Keratinocyte (primary cell): ENCODE measurements around the gene TNFRSF14. TPM values are rescaled to one million over a fixed set of nuclear protein-coding genes. Genes with fewer than 3 reads are reported as not detected.

ENCODE experiments used
- DNase-seq: peaks from one replicate; pipeline ENCODE4 v3.0.0-alpha.2; 2011; ENCODE audit warnings: low read depth, missing footprints, low spot score
- FAIRE-seq: peaks from 2 replicates; lab custom pipeline; 2011; peaks lifted over from hg19 to GRCh38; lab: Jason Lieb, UNC
- H2AFZ ChIP-seq: 2 replicates; pipeline ENCODE4 v1.6.0; 2012; ENCODE audit warnings: low read length, control low read depth, inconsistent platforms; ENCODE audit not compliant: control insufficient read depth
- H3K27ac ChIP-seq: 2 replicates; pipeline ENCODE4 v1.5.1; 2011; ENCODE audit warnings: low read length; ENCODE audit not compliant: control insufficient read depth, insufficient read depth
- H3K27me3 ChIP-seq: 3 replicates; pipeline ENCODE4 v1.6.0; 2011; ENCODE audit warnings: low read length; ENCODE audit not compliant: control insufficient read depth, insufficient read depth; ENCODE audit errors: extremely low read depth
- H3K36me3 ChIP-seq, 2 experiments: 2 replicates in 1 of 2; 3 replicates in 1 of 2; pipeline ENCODE4 v1.5.1; 2011; ENCODE audit warnings: low read length in 2 of 2, mild to moderate bottlenecking in 1 of 2; ENCODE audit not compliant: control insufficient read depth in 2 of 2, insufficient read depth in 2 of 2; ENCODE audit errors: extremely low read depth in 1 of 2
- H3K4me1 ChIP-seq: 3 replicates; pipeline ENCODE4 v1.5.1; 2011; ENCODE audit warnings: low read length; ENCODE audit not compliant: control insufficient read depth, insufficient read depth; ENCODE audit errors: extremely low read depth
- H3K4me2 ChIP-seq: 3 replicates; pipeline ENCODE4 v1.6.0; 2011; ENCODE audit warnings: low read depth, low read length; ENCODE audit not compliant: control insufficient read depth, insufficient read depth; ENCODE audit errors: extremely low read depth
- H3K4me3 ChIP-seq, 3 experiments: fragments of 200-600 bp in 1 of 3; sonication (generic) in 1 of 3; 2 replicates in 2 of 3; 3 replicates in 1 of 3; pipeline ENCODE4 v1.5.1; 2011 to 2016; ENCODE audit warnings: low read length in 3 of 3, mild to moderate bottlenecking in 3 of 3, control low read depth in 2 of 3, inconsistent platforms in 1 of 3, low read depth in 1 of 3, mixed read lengths in 1 of 3, mixed run types in 1 of 3, moderate library complexity in 1 of 3; ENCODE audit not compliant: control insufficient read depth in 2 of 3, insufficient read depth in 2 of 3; ENCODE audit errors: extremely low read depth in 1 of 3
- H3K79me2 ChIP-seq: 2 replicates; pipeline ENCODE4 v1.6.0; 2012; ENCODE audit warnings: low read length; ENCODE audit not compliant: control insufficient read depth, insufficient read depth
- H3K9ac ChIP-seq: 3 replicates; pipeline ENCODE4 v1.6.0; 2011; ENCODE audit warnings: low read length; ENCODE audit not compliant: control insufficient read depth, insufficient read depth; ENCODE audit errors: extremely low read depth
- H3K9me1 ChIP-seq: 3 replicates; pipeline ENCODE4 v1.6.0; 2011; ENCODE audit warnings: low read length; ENCODE audit not compliant: control insufficient read depth, insufficient read depth; ENCODE audit errors: extremely low read depth
- H3K9me3 ChIP-seq: 2 replicates; pipeline ENCODE4 v1.5.1; 2012; ENCODE audit warnings: low read depth, low read length; ENCODE audit not compliant: control insufficient read depth
- H4K20me1 ChIP-seq: 3 replicates; pipeline ENCODE4 v1.6.0; 2011; ENCODE audit warnings: low read length; ENCODE audit not compliant: control insufficient read depth, insufficient read depth; ENCODE audit errors: extremely low read depth
- CTCF ChIP-seq, 3 experiments: IDR thresholded peaks in 1 of 3; conservative IDR thresholded peaks in 1 of 3; optimal IDR thresholded peaks in 1 of 3; 2 replicates in 2 of 3; 3 replicates in 1 of 3; pipeline versions ENCODE3 to v1.5.1; 2011; ENCODE audit warnings: low read length in 3 of 3, mild to moderate bottlenecking in 3 of 3, moderate library complexity in 2 of 3, control low read depth in 1 of 3, inconsistent platforms in 1 of 3; ENCODE audit not compliant: insufficient read depth in 2 of 3; ENCODE audit errors: extremely low read depth in 1 of 3
- EZH2 ChIP-seq: IDR thresholded peaks from one replicate; pipeline ENCODE4 v1.6.1; 2012; ENCODE audit warnings: inconsistent platforms, mild to moderate bottlenecking, low read length, moderate library complexity
- dilution Hi-C: fragments of 300-500 bp; cut with MboI; formaldehyde crosslinking; loops from one replicate; pipeline ENCODE4 v1.7.0; 2020; ENCODE audit warnings: low sequenced_read_pairs; ENCODE audit not compliant: extremely low pct_ligation_motif_present
- polyA plus RNA-seq, 5 experiments: library from polyadenylated mRNA; depleted of rRNA in 3 of 5; stranded (reverse) in 3 of 5; stranded (forward) in 1 of 5; unstranded in 1 of 5; fragments of >200 nt; gene quantifications; 1 replicate in 1 of 5; 2 replicates in 3 of 5; 3 replicates in 1 of 5; pipeline versions ENCODE4 v1.2.1 to v1.2.3, GENCODE V29; 2011 to 2012; ENCODE audit warnings: missing spikeins in 2 of 5, low read depth in 1 of 5, low replicate concordance in 1 of 5

TNFRSF14 gene
- polyA plus RNA-seq, 1 donor (not counting 4 experiments of a cell fraction or from before 2014, with no cell fraction given), result 5.2 TPM

- H3K4me2 ChIP-seq, result no peak overlapping the region
- no peak overlapping the region for H2AFZ ChIP-seq
- H3K9me1 ChIP-seq, result no peaks in the 10 kb centered on the region
- FAIRE-seq, result no peak
- H3K27ac ChIP-seq, result no peak overlapping the region
- H3K27me3 ChIP-seq, result no peaks in the 10 kb centered on the region
- TF ChIP-seq EZH2, result no peak
- TF ChIP-seq CTCF (optimal IDR thresholded peaks at IDR 0.05 in 1 of 3, IDR thresholded peaks at IDR 0.05 in 1 of 3, conservative IDR thresholded peaks at IDR 0.05 in 1 of 3; ENCODE audit: extremely low read depth in 1 of 3, insufficient read depth in 2 of 3, low read length in 3 of 3), result no peak
- no peak overlapping the region for H3K9ac ChIP-seq
- H3K4me3 ChIP-seq, result no peak overlapping the region
- peaks cover 3% of the 10 kb centered on the region for H4K20me1 ChIP-seq
- no peaks in the 10 kb centered on the region for H3K9me3 ChIP-seq
- peaks cover 22% of the 10 kb centered on the region for H3K79me2 ChIP-seq
- dilution Hi-C loops, result no loop called here
- no peak for DNase-seq
- H3K4me1 ChIP-seq, result no peaks in the 10 kb centered on the region
- peaks cover 39 to 40% of the 10 kb centered on the region in 2 experiments for H3K36me3 ChIP-seq
These were observed 37.6 kb upstream of the TNFRSF14 start for GRCh38 chr1:2518528-2518927.

DNA sequence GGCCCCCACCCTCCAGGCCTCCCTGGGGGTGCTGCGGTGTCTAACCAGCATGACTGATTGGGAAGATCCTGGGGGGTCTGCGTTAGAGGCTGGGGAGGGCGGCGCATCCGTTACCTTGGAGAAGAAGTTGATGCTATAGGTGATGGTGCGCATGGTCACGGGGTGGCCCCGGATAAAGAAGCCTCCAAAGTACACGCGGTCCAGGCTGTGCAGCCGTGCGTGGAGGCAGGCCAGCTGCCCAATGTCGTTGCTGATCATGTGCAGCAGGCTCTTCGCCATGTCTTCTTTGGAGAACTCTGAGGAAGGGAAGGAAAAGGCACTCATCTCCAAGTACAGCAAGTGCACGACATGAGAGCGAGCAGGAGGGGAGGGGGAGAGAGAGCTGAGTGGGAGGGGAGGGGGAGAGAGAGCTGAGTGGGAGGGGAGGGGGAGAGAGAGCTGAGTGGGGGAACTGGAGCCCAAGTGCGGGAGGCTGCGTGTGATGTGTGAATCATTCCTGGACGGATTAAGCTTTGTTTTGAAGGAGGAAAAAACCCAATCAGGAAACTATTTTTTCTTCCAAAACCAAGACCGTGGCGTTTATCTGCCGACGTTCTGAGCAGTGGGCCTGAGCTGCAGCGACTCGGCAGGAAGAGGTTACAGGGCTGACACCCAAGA, 37.0 kb upstream of the TNFRSF14 start:
- H3K27me3 ChIP-seq, result no peaks in the 10 kb centered on the region
- H2AFZ ChIP-seq, result no peak overlapping the region
- no peaks in the 10 kb centered on the region for H3K9me3 ChIP-seq
- H3K79me2 ChIP-seq, result peaks cover 28% of the 10 kb centered on the region
- no peak overlapping the region for H3K4me2 ChIP-seq
- no peaks in the 10 kb centered on the region for H3K9me1 ChIP-seq
- peaks cover 3% of the 10 kb centered on the region for H4K20me1 ChIP-seq
- H3K36me3 ChIP-seq, result peaks cover 34 to 35% of the 10 kb centered on the region in 2 experiments
- TF ChIP-seq EZH2 (no peak), CTCF (optimal IDR thresholded peaks at IDR 0.05 in 1 of 3, IDR thresholded peaks at IDR 0.05 in 1 of 3, conservative IDR thresholded peaks at IDR 0.05 in 1 of 3; ENCODE audit: extremely low read depth in 1 of 3, insufficient read depth in 2 of 3, low read length in 3 of 3) (no peak)
- dilution Hi-C loops, result no loop called here
- no peak overlapping the region for H3K27ac ChIP-seq
- H3K9ac ChIP-seq, result no peak overlapping the region
- H3K4me1 ChIP-seq, result no peaks in the 10 kb centered on the region
- H3K4me3 ChIP-seq, result no peak overlapping the region
- no peak for DNase-seq
- no peak for FAIRE-seq
